Prostate gland (tissue), 2 donors: ENCODE measurements around the gene MRPL18. TPM values are rescaled to one million over a fixed set of nuclear protein-coding genes. Genes with fewer than 3 reads are reported as not detected.

Experiments used
- DNase-seq: peaks from one replicate; pipeline ENCODE4 v3.0.0-alpha.2; 2019; ENCODE audit warnings: low spot score
- H3K27ac ChIP-seq, 2 donors: fragments of 200-600 bp; sonication (generic); 2 replicates each; pipeline ENCODE4 v1.5.1; 2017 to 2019
- H3K27me3 ChIP-seq: fragments of 200-600 bp; sonication (generic); replicated peaks from 2 replicates; pipeline ENCODE4 v1.5.1; 2019; ENCODE audit not compliant: insufficient read depth
- H3K36me3 ChIP-seq, 2 donors: fragments of 200-600 bp; sonication (generic); 1 replicate in 1 of 2; 2 replicates in 1 of 2; pipeline versions ENCODE4 v1.5.1 to v1.8.1; 2017 to 2019
- H3K4me1 ChIP-seq: fragments of 200-600 bp; sonication (generic); replicated peaks from 2 replicates; pipeline ENCODE4 v1.5.1; 2019
- H3K4me3 ChIP-seq, 2 donors: fragments of 200-600 bp; sonication (generic); 2 replicates each; pipeline ENCODE4 v1.5.1; 2017 to 2019
- H3K9me3 ChIP-seq: fragments of 200-600 bp; sonication (generic); 2 replicates; pipeline ENCODE4 v1.5.1; 2017
- POLR2A ChIP-seq: fragments of 450-650 bp; IDR thresholded peaks from one replicate; pipeline ENCODE4 v1.6.1; 2016; ENCODE audit warnings: antibody characterized with exemption, mild to moderate bottlenecking
- POLR2AphosphoS5 ChIP-seq: sonication (generic); formaldehyde crosslinking; IDR thresholded peaks from one replicate; pipeline ENCODE4 v1.6.1; 2017; ENCODE audit warnings: antibody characterized with exemption
- WGBS: methylation state at CpG from one replicate; pipeline ENCODE4 v1.1.5; 2018; 5-methylcytosine and 5-hydroxymethylcytosine counted together
- intact Hi-C: fragments of 100-400 bp; cut with DNase I; formaldehyde crosslinking; loops from one replicate; pipeline ENCODE4 v1.14.2; 2022
- total RNA-seq, 2 donors: library from RNA; depleted of rRNA; stranded (reverse); fragments of >200 nt; gene quantifications; one replicate each; pipeline ENCODE4 v1.1.0, GENCODE V29; 2016
- TF ChIP-seq, protein P1 (sequence below), 4 experiments: fragments of 200-600 bp in 2 of 4; fragments of 450-650 bp in 2 of 4; sonication (generic) in 2 of 4; IDR thresholded peaks; 1 replicate in 3 of 4; 2 replicates in 1 of 4; pipeline ENCODE4 v1.5.1; 2016 to 2019; ENCODE audit warnings: antibody characterized with exemption in 4 of 4, mild to moderate bottlenecking in 2 of 4, moderate library complexity in 2 of 4

MRPL18 gene
- total RNA-seq, 2 donors from 2014 or later: 76.0 to 103 TPM

DNA sequence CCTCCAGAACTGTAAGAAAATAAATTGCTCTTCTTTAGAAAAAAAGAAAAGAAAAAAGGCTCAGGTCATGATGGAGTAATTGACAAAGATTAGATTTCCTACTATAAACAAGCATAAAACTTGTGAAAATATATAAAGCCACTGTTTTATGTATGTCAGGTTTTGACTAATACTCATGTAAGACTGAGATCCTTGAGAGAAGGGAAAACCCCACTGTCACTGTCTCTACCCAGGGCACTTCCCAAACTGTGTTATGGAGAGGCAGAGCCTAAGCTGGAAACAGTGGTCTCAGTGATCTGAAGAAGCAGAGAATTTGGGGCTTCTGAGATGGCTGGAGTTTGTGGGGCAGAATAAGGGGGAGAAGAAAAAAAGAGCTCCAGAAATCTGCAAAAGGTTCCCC, 20.8 kb upstream of the MRPL18 start:
- intact Hi-C loops: no loop called here
- H3K4me1 ChIP-seq: no peaks in the 10 kb centered on the region
- no peak overlapping the region for H3K4me3 ChIP-seq
- no peak for DNase-seq
- H3K27me3 ChIP-seq: no peaks in the 10 kb centered on the region
- TF ChIP-seq POLR2AphosphoS5: no peak
- no peak for TF ChIP-seq POLR2A
- TF ChIP-seq, protein P1, sequence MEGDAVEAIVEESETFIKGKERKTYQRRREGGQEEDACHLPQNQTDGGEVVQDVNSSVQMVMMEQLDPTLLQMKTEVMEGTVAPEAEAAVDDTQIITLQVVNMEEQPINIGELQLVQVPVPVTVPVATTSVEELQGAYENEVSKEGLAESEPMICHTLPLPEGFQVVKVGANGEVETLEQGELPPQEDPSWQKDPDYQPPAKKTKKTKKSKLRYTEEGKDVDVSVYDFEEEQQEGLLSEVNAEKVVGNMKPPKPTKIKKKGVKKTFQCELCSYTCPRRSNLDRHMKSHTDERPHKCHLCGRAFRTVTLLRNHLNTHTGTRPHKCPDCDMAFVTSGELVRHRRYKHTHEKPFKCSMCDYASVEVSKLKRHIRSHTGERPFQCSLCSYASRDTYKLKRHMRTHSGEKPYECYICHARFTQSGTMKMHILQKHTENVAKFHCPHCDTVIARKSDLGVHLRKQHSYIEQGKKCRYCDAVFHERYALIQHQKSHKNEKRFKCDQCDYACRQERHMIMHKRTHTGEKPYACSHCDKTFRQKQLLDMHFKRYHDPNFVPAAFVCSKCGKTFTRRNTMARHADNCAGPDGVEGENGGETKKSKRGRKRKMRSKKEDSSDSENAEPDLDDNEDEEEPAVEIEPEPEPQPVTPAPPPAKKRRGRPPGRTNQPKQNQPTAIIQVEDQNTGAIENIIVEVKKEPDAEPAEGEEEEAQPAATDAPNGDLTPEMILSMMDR (IDR thresholded peaks at IDR 0.05): no peak
- peaks cover 3 to 4% of the 10 kb centered on the region in 2 donors for H3K36me3 ChIP-seq
- no peak overlapping the region for H3K27ac ChIP-seq
- no peaks in the 10 kb centered on the region for H3K9me3 ChIP-seq

DNA sequence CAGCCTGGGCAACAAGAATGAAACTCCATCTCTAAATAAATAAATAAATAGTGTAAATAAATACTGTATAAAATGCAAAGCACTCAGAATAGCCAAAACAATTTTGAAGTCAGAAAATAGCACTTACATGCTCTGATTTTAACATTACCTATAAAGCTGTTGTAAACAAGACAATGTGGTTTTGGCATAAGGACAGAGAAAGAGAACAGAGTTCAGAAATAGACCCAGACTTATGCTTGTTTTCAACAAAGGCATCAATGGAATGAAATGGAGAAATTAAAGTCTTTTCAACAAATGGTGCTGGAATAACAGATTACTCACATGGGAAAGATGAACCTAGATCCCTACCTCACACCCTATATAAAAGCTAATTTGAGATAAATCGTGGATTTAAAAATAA, 18.1 kb upstream of the MRPL18 start:
- intact Hi-C loops: no loop called here
- WGBS: 0% methylated on average over 1 of the region's 1 CpG
- H3K36me3 ChIP-seq: peaks cover 3 to 4% of the 10 kb centered on the region in 2 donors
- no peak for TF ChIP-seq POLR2AphosphoS5
- H3K9me3 ChIP-seq: no peaks in the 10 kb centered on the region
- no peaks in the 10 kb centered on the region for H3K4me1 ChIP-seq
- no peak overlapping the region for H3K27ac ChIP-seq
- H3K4me3 ChIP-seq: no peak overlapping the region
- DNase-seq: no peak
- no peaks in the 10 kb centered on the region for H3K27me3 ChIP-seq

DNA sequence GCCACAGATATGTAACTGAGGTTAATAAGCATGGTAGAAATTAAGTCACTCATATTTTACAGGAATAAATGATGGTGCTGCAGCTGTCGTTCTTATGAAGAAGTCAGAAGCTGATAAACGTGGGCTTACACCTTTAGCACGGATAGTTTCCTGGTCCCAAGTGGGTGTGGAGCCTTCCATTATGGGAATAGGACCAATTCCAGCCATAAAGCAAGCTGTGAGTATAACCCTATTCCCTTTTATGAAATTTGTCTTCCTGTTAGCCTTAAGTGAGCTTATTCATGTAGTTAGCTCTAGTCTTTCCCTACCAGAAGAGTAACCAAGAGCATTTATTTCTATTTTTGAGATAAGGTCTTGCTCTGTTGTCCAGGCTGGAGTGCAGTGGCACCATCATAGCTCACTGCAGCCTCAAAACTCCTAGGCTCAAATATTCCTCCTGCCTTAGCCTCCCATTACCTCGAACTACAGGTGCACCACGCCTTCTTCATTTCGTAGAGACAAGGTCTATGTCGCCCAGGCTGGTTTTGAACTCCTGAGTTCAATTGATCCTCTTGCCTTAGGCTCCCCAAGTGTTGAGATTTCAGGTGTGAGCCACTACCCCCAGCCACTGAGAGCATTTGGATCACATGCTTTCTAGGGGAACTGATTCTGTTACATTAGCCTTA, 12.9 kb upstream of the MRPL18 start:
- no peaks in the 10 kb centered on the region for H3K4me1 ChIP-seq
- H3K4me3 ChIP-seq: no peak overlapping the region
- no peaks in the 10 kb centered on the region for H3K9me3 ChIP-seq
- H3K36me3 ChIP-seq: no peaks in the 10 kb centered on the region
- DNase-seq: no peak
- no peak overlapping the region for H3K27ac ChIP-seq
- intact Hi-C loops: no loop called here
- no peaks in the 10 kb centered on the region for H3K27me3 ChIP-seq
- WGBS: 89% methylated on average over 7 of the region's 7 CpGs
- TF ChIP-seq POLR2A: no peak
- no peak for TF ChIP-seq POLR2AphosphoS5
- TF ChIP-seq, protein P1 (IDR thresholded peaks at IDR 0.05): no peak

- 45% methylated on average over 1 of the region's 1 CpG for WGBS
- no peak for DNase-seq
- no peak for TF ChIP-seq POLR2A
- TF ChIP-seq POLR2AphosphoS5: no peak
- TF ChIP-seq, protein P1 (IDR thresholded peaks at IDR 0.05): no peak
- Histone ChIP-seq H3K27ac (no peak overlapping the region), H3K27me3 (no peaks in the 10 kb centered on the region), H3K36me3 (peaks cover 0 to 3% of the 10 kb centered on the region in 2 donors), H3K4me1 (no peaks in the 10 kb centered on the region), H3K9me3 (no peaks in the 10 kb centered on the region), H3K4me3 (no peak overlapping the region)
- intact Hi-C loops: no loop called here
Observed at GRCh38 chr6:159778131-159778530, 12.1 kb upstream of the MRPL18 start.

DNA sequence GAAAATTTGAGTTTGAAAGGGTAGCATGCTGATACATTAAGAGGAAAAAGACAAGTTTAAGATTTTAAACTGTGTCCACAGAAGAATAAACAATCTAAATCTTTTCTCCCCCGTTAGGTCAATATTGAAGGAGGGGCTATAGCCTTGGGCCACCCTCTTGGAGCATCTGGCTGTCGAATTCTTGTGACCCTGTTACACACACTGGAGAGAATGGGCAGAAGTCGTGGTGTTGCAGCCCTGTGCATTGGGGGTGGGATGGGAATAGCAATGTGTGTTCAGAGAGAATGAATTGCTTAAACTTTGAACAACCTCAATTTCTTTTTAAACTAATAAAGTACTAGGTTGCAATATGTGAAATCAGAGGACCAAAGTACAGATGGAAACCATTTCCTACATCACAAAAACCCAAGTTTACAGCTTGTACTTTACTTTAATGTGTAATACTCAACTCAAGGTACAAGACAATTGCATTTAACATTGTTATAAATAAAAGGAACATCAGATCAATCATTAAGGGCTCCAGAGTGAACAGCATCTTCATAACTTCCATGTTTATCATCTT, 11.6 kb upstream of the MRPL18 start:
- Histone ChIP-seq H3K27me3 (no peaks in the 10 kb centered on the region), H3K4me1 (no peaks in the 10 kb centered on the region), H3K27ac (no peak overlapping the region), H3K9me3 (no peaks in the 10 kb centered on the region), H3K36me3 (peaks cover 0 to 3% of the 10 kb centered on the region in 2 donors), H3K4me3 (no peak overlapping the region)
- no peak for TF ChIP-seq POLR2A
- no peak for TF ChIP-seq POLR2AphosphoS5
- TF ChIP-seq, protein P1 (IDR thresholded peaks at IDR 0.05): no peak
- intact Hi-C loops: no loop called here
- 63% methylated on average over 3 of the region's 3 CpGs for WGBS
- no peak for DNase-seq
